CD14-positive monocyte (primary cell): ENCODE results near the gene ZC3H6. TPM values are rescaled to one million over a fixed set of nuclear protein-coding genes. Genes with fewer than 3 reads are reported as not detected.

Experiments used
- DNase-seq, 3 donors: peaks; one replicate each; pipeline ENCODE4 v3.0.0-alpha.2; 2011 to 2022
- H2AFZ ChIP-seq: 2 replicates; pipeline ENCODE4 v1.6.0; 2012; ENCODE audit warnings: mild to moderate bottlenecking, low read depth, low read length, inconsistent platforms; ENCODE audit not compliant: insufficient read depth, poor library complexity, severe bottlenecking
- H3K27ac ChIP-seq, 2 donors: 1 replicate in 1 of 2; 2 replicates in 1 of 2; pipeline ENCODE4 v1.5.1; 2012 to 2013; ENCODE audit warnings: low read length in 2 of 2, control low read depth in 1 of 2, inconsistent platforms in 1 of 2, low read depth in 1 of 2, mild to moderate bottlenecking in 1 of 2
- H3K27me3 ChIP-seq, 2 donors: one replicate each; pipeline versions ENCODE4 v1.6.0 to v1.6.1; 2011 to 2013; ENCODE audit warnings: low read length in 2 of 2; ENCODE audit not compliant: control insufficient read depth in 2 of 2, insufficient read depth in 2 of 2
- H3K36me3 ChIP-seq, 2 donors: replicated peaks in 1 of 2; 1 replicate in 1 of 2; 2 replicates in 1 of 2; pipeline versions ENCODE4 v1.5.1 to v1.6.1; 2012 to 2013; ENCODE audit warnings: low read length in 2 of 2, control low read depth in 1 of 2, inconsistent platforms in 1 of 2, mild to moderate bottlenecking in 1 of 2; ENCODE audit not compliant: insufficient read depth in 2 of 2, control insufficient read depth in 1 of 2
- H3K4me1 ChIP-seq, 2 donors: 1 replicate in 1 of 2; 2 replicates in 1 of 2; pipeline versions ENCODE4 v1.5.1 to v1.6.1; 2012 to 2013; ENCODE audit warnings: low read length in 2 of 2, control low read depth in 1 of 2, inconsistent platforms in 1 of 2, mild to moderate bottlenecking in 1 of 2, moderate library complexity in 1 of 2; ENCODE audit not compliant: insufficient read depth in 2 of 2, control insufficient read depth in 1 of 2
- H3K4me2 ChIP-seq: replicated peaks from 2 replicates; pipeline ENCODE3; 2012; ENCODE audit warnings: low read length, moderate library complexity, mild to moderate bottlenecking; ENCODE audit not compliant: poor library complexity, severe bottlenecking; ENCODE audit errors: extremely low read depth
- H3K4me3 ChIP-seq, 3 experiments: fragments of 200-600 bp in 1 of 3; sonication (generic) in 1 of 3; replicated peaks in 1 of 3; 1 replicate in 2 of 3; 2 replicates in 1 of 3; pipeline ENCODE4 v1.5.1; 2011 to 2013; ENCODE audit warnings: low read length in 3 of 3, mild to moderate bottlenecking in 3 of 3, control low read depth in 2 of 3, low read depth in 2 of 3, inconsistent platforms in 1 of 3, moderate library complexity in 1 of 3
- H3K79me2 ChIP-seq: 2 replicates; pipeline ENCODE4 v1.6.0; 2012; ENCODE audit warnings: mild to moderate bottlenecking, control low read depth, inconsistent platforms, low read length, moderate library complexity; ENCODE audit not compliant: insufficient read depth
- H3K9ac ChIP-seq: 2 replicates; pipeline ENCODE4 v1.6.0; 2017; ENCODE audit warnings: low read length, mild to moderate bottlenecking; ENCODE audit not compliant: insufficient read depth, poor library complexity, severe bottlenecking
- H3K9me3 ChIP-seq, 2 donors: replicated peaks in 1 of 2; 1 replicate in 1 of 2; 2 replicates in 1 of 2; pipeline versions ENCODE4 v1.5.1 to v1.6.1; 2012 to 2013; ENCODE audit warnings: low read length in 2 of 2, control low read depth in 1 of 2; ENCODE audit not compliant: control insufficient read depth in 1 of 2, insufficient read depth in 1 of 2
- H4K20me1 ChIP-seq: 2 replicates; pipeline ENCODE4 v1.6.0; 2012; ENCODE audit warnings: mild to moderate bottlenecking, low read length, control low read depth, moderate library complexity; ENCODE audit not compliant: insufficient read depth
- H3K27ac Mint-ChIP-seq, 7 donors: one replicate each; pipeline ENCODE4 v1.8.0; 2020; ENCODE audit warnings: mild to moderate bottlenecking in 7 of 7, mixed read lengths in 7 of 7, moderate library complexity in 6 of 7, inconsistent platforms in 2 of 7
- H3K27me3 Mint-ChIP-seq, 3 donors: one replicate each; pipeline ENCODE4 v1.8.0; 2021 to 2022; ENCODE audit warnings: low read depth in 3 of 3, mild to moderate bottlenecking in 3 of 3, mixed read lengths in 3 of 3, moderate library complexity in 3 of 3, inconsistent platforms in 1 of 3
- H3K36me3 Mint-ChIP-seq, 2 donors: one replicate each; pipeline ENCODE4 v1.8.0; 2020; ENCODE audit warnings: mixed read lengths in 2 of 2, inconsistent platforms in 1 of 2, mild to moderate bottlenecking in 1 of 2
- H3K4me1 Mint-ChIP-seq: one replicate; pipeline ENCODE4 v1.8.0; 2020; ENCODE audit warnings: mild to moderate bottlenecking, mixed read lengths
- H3K4me3 Mint-ChIP-seq, 2 donors: one replicate each; pipeline ENCODE4 v1.8.0; 2020; ENCODE audit warnings: mild to moderate bottlenecking in 2 of 2, mixed read lengths in 2 of 2, moderate library complexity in 1 of 2
- H3K9me3 Mint-ChIP-seq, 7 donors: one replicate each; pipeline ENCODE4 v1.8.0; 2020 to 2022; ENCODE audit warnings: mixed read lengths in 7 of 7, mild to moderate bottlenecking in 6 of 7, moderate library complexity in 6 of 7, inconsistent platforms in 2 of 7
- CTCF ChIP-seq: fragments of 200-600 bp; IDR thresholded peaks from one replicate; pipeline ENCODE4 v1.8.0; 2022; ENCODE audit warnings: antibody characterized with exemption, mild to moderate bottlenecking
- WGBS: methylation state at CpG from one replicate; pipeline ENCODE4 v1.1.5; 2013; ENCODE audit warnings: missing lambda C conversion rate; ENCODE audit not compliant: insufficient coverage; 5-methylcytosine and 5-hydroxymethylcytosine counted together
- intact Hi-C, 2 donors: fragments of 100-400 bp; cut with micrococcal nuclease; formaldehyde crosslinking; loops; one replicate each; pipeline versions ENCODE4 v1.15.0 to v1.15.1; 2023
- polyA plus RNA-seq, 3 donors: library from polyadenylated mRNA; depleted of rRNA in 1 of 3; unstranded in 2 of 3; stranded (reverse) in 1 of 3; fragments of 300-500 nt in 2 of 3; fragments of >200 nt in 1 of 3; fragmentation: Illumina TruSeq in 2 of 3; gene quantifications; 1 replicate in 2 of 3; 2 replicates in 1 of 3; pipeline ENCODE4 v1.2.3, GENCODE V29; 2012 to 2021

ZC3H6 gene
- polyA plus RNA-seq, 3 donors = 2.1 to 2.5 (median 2.4) TPM

GRCh38 chr2:112253261-112253815 is 22.1 kb upstream of the ZC3H6 start:
- Mint-ChIP-seq H3K4me3 (no peak overlapping the region), H3K4me1 (peaks cover 36% of the 10 kb centered on the region), H3K36me3 (peaks cover 5 to 15% of the 10 kb centered on the region in 2 donors), H3K27me3 (no peaks in the 10 kb centered on the region), H3K27ac (peak overlapping the region in 1 of 7 donors; percentile 4), H3K9me3 (peaks cover 0 to 4% (median 0%) of the 10 kb centered on the region in 7 donors)
- Histone ChIP-seq H3K27me3 (no peaks in the 10 kb centered on the region), H3K9me3 (no peaks in the 10 kb centered on the region), H4K20me1 (no peaks in the 10 kb centered on the region), H2AFZ (no peak overlapping the region), H3K4me3 (no peak overlapping the region), H3K9ac (no peak overlapping the region), H3K4me1 (peaks cover 32 to 42% of the 10 kb centered on the region in 2 donors), H3K36me3 (peaks cover 8 to 13% of the 10 kb centered on the region in 2 donors), H3K27ac (no peak overlapping the region), H3K79me2 (peaks cover 27% of the 10 kb centered on the region), H3K4me2 (peak overlapping the region; percentile 11)
- intact Hi-C loops = loop anchor here (10.0 kb wide), 2 partner anchors 181 to 199 kb away; partner anchors contain the start of genes RGPD8 (in 2 of the 2) and TMEM87B (in 1 of the 2)
- TF ChIP-seq CTCF = no peak
- peak in 1 of 3 donors; percentile 10 for DNase-seq
- no CpG with 5 or more reads among the region's 5 CpGs for WGBS

GRCh38 chr2:112254466-112255240 is 20.7 kb upstream of the ZC3H6 start, which contains the start of gene ZC3H8:
Gene ZC3H8, minus strand, starts transcription at chr2:112255042. Its CDS starts 61 bp downstream, at chr2:112254981.
- TF ChIP-seq CTCF = no peak
- Mint-ChIP-seq H3K36me3 (peaks cover 0 to 4% of the 10 kb centered on the region in 2 donors), H3K4me3 (peak within 1 kb of the TSS; percentile 84 to 90), H3K27ac (peak within 1 kb of the TSS; percentile 91 to 97 (median 96)), H3K4me1 (peaks cover 40% of the 10 kb centered on the region), H3K27me3 (peaks cover 0 to 1% (median 0%) of the 10 kb centered on the region in 3 donors), H3K9me3 (peaks cover 0 to 1% (median 0%) of the 10 kb centered on the region in 7 donors)
- peak; percentile 88 to 90 (median 90) for DNase-seq
- H3K9ac ChIP-seq = peak within 1 kb of the TSS; percentile 79
- H3K4me1 ChIP-seq = peaks cover 37 to 49% of the 10 kb centered on the region in 2 donors
- H2AFZ ChIP-seq = peak within 1 kb of the TSS; percentile 91
- H3K4me3 ChIP-seq = peak within 1 kb of the TSS; percentile 48 to 82 (median 58)
- peaks cover 0 to under 1% of the 10 kb centered on the region in 2 donors for H3K36me3 ChIP-seq
- under 1% methylated on average over 53 of the region's 68 CpGs for WGBS
- H3K79me2 ChIP-seq = peaks cover 27% of the 10 kb centered on the region
- H3K4me2 ChIP-seq = peak within 1 kb of the TSS; percentile 85
- intact Hi-C loops = loop anchor here (5.0 to 10.0 kb wide), 3 partner anchors 180 to 288 kb away; partner anchors contain the start of genes RGPD8 (in 2 of the 2), POLR1B (in 1 of the 2) and TMEM87B (in 1 of the 2)
- no peaks in the 10 kb centered on the region for H3K27me3 ChIP-seq
- no peaks in the 10 kb centered on the region for H3K9me3 ChIP-seq
- H4K20me1 ChIP-seq = no peaks in the 10 kb centered on the region
- H3K27ac ChIP-seq = peak within 1 kb of the TSS; percentile 85
